Vagina (tissue), 2 donors: Measurements from ENCODE around the gene MAD1L1.

Source experiments
- CTCF ChIP-seq, 3 experiments: fragments of 450-650 bp in 2 of 3; fragments of 200-600 bp in 1 of 3; sonication (generic) in 1 of 3; IDR thresholded peaks; one replicate each; pipeline ENCODE4 v1.5.1; 2017 to 2019; ENCODE audit warnings: antibody characterized with exemption in 3 of 3, mild to moderate bottlenecking in 2 of 3, moderate library complexity in 2 of 3
- POLR2A ChIP-seq, 2 donors: fragments of 450-650 bp; IDR thresholded peaks; one replicate each; pipeline ENCODE4 v1.6.1; 2017; ENCODE audit warnings: antibody characterized with exemption in 2 of 2, mild to moderate bottlenecking in 2 of 2, moderate library complexity in 2 of 2
- POLR2AphosphoS5 ChIP-seq, 2 donors: sonication (generic); formaldehyde crosslinking; IDR thresholded peaks; one replicate each; pipeline ENCODE4 v1.9.0; 2017; ENCODE audit warnings: antibody characterized with exemption in 2 of 2, mild to moderate bottlenecking in 2 of 2, low read depth in 1 of 2; ENCODE audit not compliant: insufficient read depth in 1 of 2

- TF ChIP-seq POLR2AphosphoS5 (IDR thresholded peaks at IDR 0.05; ENCODE audit: insufficient read depth in 1 of 2, low read depth in 1 of 2): no peak
- no peak for TF ChIP-seq CTCF (IDR thresholded peaks at IDR 0.05)
- TF ChIP-seq POLR2A (IDR thresholded peaks at IDR 0.05): no peak
These were observed 80.1 kb downstream of the MAD1L1 start for GRCh38 chr7:2152646-2153045.
